Fibroblast of lung (primary cell): ENCODE results near the gene PPP1R3D.

Experiments
- CTCF ChIP-seq, 2 donors: IDR thresholded peaks in 1 of 2; conservative IDR thresholded peaks in 1 of 2; 1 replicate in 1 of 2; 2 replicates in 1 of 2; pipeline ENCODE4 v1.5.1; 2011 to 2012; ENCODE audit warnings: low read length in 2 of 2, control low read depth in 1 of 2, inconsistent platforms in 1 of 2, low read depth in 1 of 2, mild to moderate bottlenecking in 1 of 2
- EZH2 ChIP-seq: IDR thresholded peaks from 2 replicates; pipeline ENCODE4 v1.5.1; 2012; ENCODE audit warnings: low read length, control low read depth, mild to moderate bottlenecking; ENCODE audit errors: missing control alignments

- no peak for TF ChIP-seq CTCF (conservative IDR thresholded peaks at IDR 0.05 in 1 of 2, IDR thresholded peaks at IDR 0.05 in 1 of 2; ENCODE audit: low read depth in 1 of 2, low read length in 2 of 2)
- TF ChIP-seq EZH2 = no peak
Observed at GRCh38 chr20:59931511-59932312, 8.4 kb downstream of the PPP1R3D start.
